HG03135 (cell line): ENCODE measurements around the gene LMF1.

Experiments used
- ATAC-seq: cut with Tn5 transposase; IDR thresholded peaks from one replicate; pipeline ENCODE4 v1.9.1; 2021; ENCODE audit warnings: mild to moderate bottlenecking, moderate library complexity; ENCODE audit not compliant: unreplicated experiment

Gene LMF1

GRCh38 chr16:1003391-1004347 lies 32.9 kb upstream of the LMF1 start:
- ATAC-seq: no peak

GRCh38 chr16:1002399-1003166 lies 31.8 kb upstream of the LMF1 start:
- ATAC-seq: no peak

- no peak for ATAC-seq
Measured at GRCh38 chr16:1001096-1001495, 30.3 kb upstream of the LMF1 start.

GRCh38 chr16:1000608-1001007 lies 29.8 kb upstream of the LMF1 start:
- ATAC-seq: no peak

GRCh38 chr16:999677-1000076 lies 28.9 kb upstream of the LMF1 start:
- no peak for ATAC-seq

GRCh38 chr16:998615-999014 lies 27.8 kb upstream of the LMF1 start:
- ATAC-seq: no peak

- ATAC-seq: no peak
Measured at GRCh38 chr16:998211-998610, 27.4 kb upstream of the LMF1 start.

GRCh38 chr16:997440-998051 lies 26.8 kb upstream of the LMF1 start:
- no peak for ATAC-seq

- no peak for ATAC-seq
Measured at GRCh38 chr16:996681-997080, 25.9 kb upstream of the LMF1 start.

GRCh38 chr16:995783-996182 lies 25.0 kb upstream of the LMF1 start:
- ATAC-seq: no peak

- no peak for ATAC-seq
Measured at GRCh38 chr16:995087-995486, 24.3 kb upstream of the LMF1 start.

- no peak for ATAC-seq
Measured at GRCh38 chr16:993731-994130, 22.9 kb upstream of the LMF1 start.

GRCh38 chr16:991773-992172 lies 21.0 kb upstream of the LMF1 start:
- no peak for ATAC-seq

GRCh38 chr16:991345-991744 lies 20.6 kb upstream of the LMF1 start:
- no peak for ATAC-seq

GRCh38 chr16:990516-991291 lies 19.9 kb upstream of the LMF1 start:
- ATAC-seq: no peak

- ATAC-seq: no peak
Measured at GRCh38 chr16:989354-989814, 18.6 kb upstream of the LMF1 start.

- ATAC-seq: no peak
Measured at GRCh38 chr16:988471-989353, 17.9 kb upstream of the LMF1 start.

- no peak for ATAC-seq
Measured at GRCh38 chr16:987906-988305, 17.1 kb upstream of the LMF1 start.

- no peak for ATAC-seq
Measured at GRCh38 chr16:986925-987582, 16.3 kb upstream of the LMF1 start.
